IPS-NIHi7 (cell line): ENCODE measurements around the gene NUP93.
"Not testable (repeated sequence)": the region's sequence is repeated elsewhere in the genome, so short reads cannot be mapped to it uniquely, and the experiment has no call there.

Experiments
- DNase-seq: peaks from one replicate; pipeline ENCODE4 v3.0.0; 2012; ENCODE audit warnings: mixed read lengths; ENCODE audit errors: extremely low spot score

NUP93 gene

GRCh38 chr16:56849690-56850680 lies 120.1 kb downstream of the NUP93 start:
- no peak for DNase-seq

GRCh38 chr16:56851671-56852400 lies 121.9 kb downstream of the NUP93 start:
- DNase-seq: peak; percentile 65

- no peak for DNase-seq
Observed at GRCh38 chr16:56852401-56852730, 122.4 kb downstream of the NUP93 start.

- no peak for DNase-seq
Observed at GRCh38 chr16:56852968-56853367, 123.0 kb downstream of the NUP93 start.

GRCh38 chr16:56855201-56855600 lies 125.3 kb downstream of the NUP93 start:
- no peak for DNase-seq

GRCh38 chr16:56855946-56856345 lies 126.0 kb downstream of the NUP93 start:
- DNase-seq: no peak

GRCh38 chr16:56856876-56857447 lies 127.0 kb downstream of the NUP93 start:
- no peak for DNase-seq

GRCh38 chr16:56858374-56858773 lies 128.4 kb downstream of the NUP93 start:
- DNase-seq: no peak

GRCh38 chr16:56859636-56860035 lies 129.7 kb downstream of the NUP93 start:
- DNase-seq: no peak

GRCh38 chr16:56860226-56861020 lies 130.5 kb downstream of the NUP93 start:
- DNase-seq: no peak

GRCh38 chr16:56861092-56861610 lies 131.2 kb downstream of the NUP93 start:
- DNase-seq: peak; percentile 37

- no peak for DNase-seq
Observed at GRCh38 chr16:56861756-56862155, 131.8 kb downstream of the NUP93 start.

GRCh38 chr16:56862776-56863175 lies 132.8 kb downstream of the NUP93 start:
- no peak for DNase-seq

GRCh38 chr16:56864960-56865359 lies 135.0 kb downstream of the NUP93 start, which contains the start of gene SLC12A3:
SLC12A3 (plus strand) TSS chr16:56865207; CDS start chr16:56865236, 29 bp downstream.
- no peak for DNase-seq

GRCh38 chr16:56865394-56866062 lies 135.6 kb downstream of the NUP93 start:
- DNase-seq: no peak

GRCh38 chr16:56866955-56867830 lies 137.3 kb downstream of the NUP93 start:
- DNase-seq: peak; percentile 61

- no peak for DNase-seq
Observed at GRCh38 chr16:56868175-56868574, 138.2 kb downstream of the NUP93 start.

- DNase-seq: not testable (repeated sequence)
Observed at GRCh38 chr16:56868766-56869165, 138.8 kb downstream of the NUP93 start.

- DNase-seq: peak; percentile 83
Observed at GRCh38 chr16:56869513-56870275, 139.8 kb downstream of the NUP93 start.
